Gastroesophageal sphincter (tissue), 3 donors: Measurements from ENCODE around the gene SESTD1.

ENCODE experiments used
- CTCF ChIP-seq, 4 experiments: fragments of 200-600 bp in 2 of 4; fragments of 450-650 bp in 2 of 4; sonication (generic) in 1 of 4; IDR thresholded peaks; one replicate each; pipeline ENCODE4 v1.5.1; 2017 to 2019; ENCODE audit warnings: antibody characterized with exemption in 4 of 4, mild to moderate bottlenecking in 2 of 4, moderate library complexity in 2 of 4
- EP300 ChIP-seq: sonication (generic); formaldehyde crosslinking; IDR thresholded peaks from one replicate; pipeline ENCODE4 v1.6.1; 2017; ENCODE audit warnings: antibody characterized with exemption, mild to moderate bottlenecking
- POLR2A ChIP-seq, 2 donors: fragments of 450-650 bp; IDR thresholded peaks; one replicate each; pipeline ENCODE4 v1.6.1; 2017; ENCODE audit warnings: antibody characterized with exemption in 2 of 2, mild to moderate bottlenecking in 2 of 2, moderate library complexity in 1 of 2
- POLR2AphosphoS5 ChIP-seq: sonication (generic); formaldehyde crosslinking; IDR thresholded peaks from one replicate; pipeline ENCODE4 v1.6.1; 2017; ENCODE audit warnings: antibody characterized with exemption

GRCh38 chr2:179302149-179302548, 37.5 kb upstream of the SESTD1 start:
- TF ChIP-seq CTCF (IDR thresholded peaks at IDR 0.05) (no peak), POLR2A (IDR thresholded peaks at IDR 0.05) (no peak), POLR2AphosphoS5 (no peak), EP300 (no peak)
